ENCODE measurements around the gene LEPROT.

DNA sequence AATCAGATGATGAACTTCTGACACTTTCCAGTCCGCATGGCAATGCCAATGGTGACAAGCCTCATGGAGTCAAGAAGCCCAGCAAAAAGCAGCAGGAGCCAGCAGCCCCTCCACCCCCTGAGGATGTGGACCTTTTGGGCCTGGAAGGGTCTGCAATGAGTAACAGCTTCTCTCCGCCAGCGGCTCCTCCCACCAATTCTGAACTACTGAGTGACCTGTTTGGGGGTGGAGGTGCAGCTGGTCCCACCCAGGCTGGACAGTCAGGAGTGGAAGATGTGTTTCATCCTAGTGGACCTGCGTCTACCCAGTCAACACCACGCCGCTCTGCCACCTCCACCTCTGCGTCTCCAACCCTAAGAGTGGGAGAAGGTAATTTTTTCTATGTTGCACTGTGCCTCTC lies 28.0 kb upstream of the LEPROT start:
- TF ChIP-seq POLR2AphosphoS5 (IDR thresholded peaks at IDR 0.05; ENCODE audit: insufficient read depth in 1 of 2, low read depth in 1 of 2) (no peak), POLR2A (IDR thresholded peaks at IDR 0.05) (no peak)
- TF ChIP-seq, protein P1, sequence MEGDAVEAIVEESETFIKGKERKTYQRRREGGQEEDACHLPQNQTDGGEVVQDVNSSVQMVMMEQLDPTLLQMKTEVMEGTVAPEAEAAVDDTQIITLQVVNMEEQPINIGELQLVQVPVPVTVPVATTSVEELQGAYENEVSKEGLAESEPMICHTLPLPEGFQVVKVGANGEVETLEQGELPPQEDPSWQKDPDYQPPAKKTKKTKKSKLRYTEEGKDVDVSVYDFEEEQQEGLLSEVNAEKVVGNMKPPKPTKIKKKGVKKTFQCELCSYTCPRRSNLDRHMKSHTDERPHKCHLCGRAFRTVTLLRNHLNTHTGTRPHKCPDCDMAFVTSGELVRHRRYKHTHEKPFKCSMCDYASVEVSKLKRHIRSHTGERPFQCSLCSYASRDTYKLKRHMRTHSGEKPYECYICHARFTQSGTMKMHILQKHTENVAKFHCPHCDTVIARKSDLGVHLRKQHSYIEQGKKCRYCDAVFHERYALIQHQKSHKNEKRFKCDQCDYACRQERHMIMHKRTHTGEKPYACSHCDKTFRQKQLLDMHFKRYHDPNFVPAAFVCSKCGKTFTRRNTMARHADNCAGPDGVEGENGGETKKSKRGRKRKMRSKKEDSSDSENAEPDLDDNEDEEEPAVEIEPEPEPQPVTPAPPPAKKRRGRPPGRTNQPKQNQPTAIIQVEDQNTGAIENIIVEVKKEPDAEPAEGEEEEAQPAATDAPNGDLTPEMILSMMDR (IDR thresholded peaks at IDR 0.05), result no peak
